ENCODE data around the gene NRXN3.
A peak's percentile ranks its signal among the peaks of the same experiment; 100 is the strongest.

The NRXN3 gene

GRCh38 chr14:79278798-79279644, 1108.8 kb downstream of the NRXN3 start:
- in situ Hi-C loops (cut with HindIII; ENCODE audit: low pct_ligation_motif_present, low pct_unique_long_range_greater_than_20kb, low sequenced_read_pairs): no loop called here
- DNase-seq: peak; percentile 86

DNA sequence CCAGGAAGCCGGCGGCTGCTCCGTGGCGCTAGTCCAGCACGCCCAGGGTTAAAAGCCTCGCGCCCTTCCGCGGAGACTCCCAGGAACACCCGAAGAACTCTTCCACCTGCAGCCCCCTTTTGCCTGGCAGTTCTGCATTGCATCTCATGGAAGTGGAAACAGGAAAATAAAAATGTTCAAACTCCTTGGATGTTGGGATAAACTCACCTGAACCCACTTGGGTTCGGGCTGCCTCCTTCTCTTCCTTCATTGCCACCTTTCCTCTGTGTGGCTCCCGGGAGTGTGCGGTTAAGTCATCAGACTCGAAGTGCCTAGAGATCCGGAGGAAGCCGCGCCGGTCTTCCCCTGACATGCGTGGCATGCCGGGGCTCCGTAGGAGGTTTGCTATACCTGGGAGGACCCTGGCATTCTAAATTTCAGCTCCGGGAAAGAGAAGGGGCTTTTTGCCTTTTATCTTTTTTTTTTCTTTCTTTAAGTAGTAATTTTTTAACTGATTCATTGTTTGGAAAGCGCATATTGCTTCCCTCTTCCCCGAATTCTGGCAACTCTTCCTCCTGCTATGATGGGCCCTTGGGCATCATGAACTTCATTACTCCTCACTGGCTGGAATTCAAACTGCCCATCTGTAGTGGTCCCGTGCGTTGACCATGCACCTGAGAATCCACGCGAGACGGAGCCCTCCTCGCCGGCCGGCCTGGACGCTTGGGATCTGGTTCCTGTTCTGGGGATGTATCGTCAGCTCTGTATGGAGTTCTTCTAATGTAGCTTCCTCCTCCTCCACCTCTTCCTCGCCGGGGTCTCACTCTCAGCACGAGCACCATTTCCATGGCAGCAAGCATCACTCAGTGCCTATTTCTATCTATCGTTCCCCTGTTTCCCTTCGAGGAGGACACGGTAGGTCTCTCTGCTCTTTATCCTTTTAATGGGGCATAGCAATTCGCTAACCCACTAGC, 1109.7 kb downstream of the NRXN3 start:
- peak; percentile 0 for DNase-seq
- in situ Hi-C loops (cut with HindIII; ENCODE audit: low pct_ligation_motif_present, low pct_unique_long_range_greater_than_20kb, low sequenced_read_pairs): no loop called here

DNA sequence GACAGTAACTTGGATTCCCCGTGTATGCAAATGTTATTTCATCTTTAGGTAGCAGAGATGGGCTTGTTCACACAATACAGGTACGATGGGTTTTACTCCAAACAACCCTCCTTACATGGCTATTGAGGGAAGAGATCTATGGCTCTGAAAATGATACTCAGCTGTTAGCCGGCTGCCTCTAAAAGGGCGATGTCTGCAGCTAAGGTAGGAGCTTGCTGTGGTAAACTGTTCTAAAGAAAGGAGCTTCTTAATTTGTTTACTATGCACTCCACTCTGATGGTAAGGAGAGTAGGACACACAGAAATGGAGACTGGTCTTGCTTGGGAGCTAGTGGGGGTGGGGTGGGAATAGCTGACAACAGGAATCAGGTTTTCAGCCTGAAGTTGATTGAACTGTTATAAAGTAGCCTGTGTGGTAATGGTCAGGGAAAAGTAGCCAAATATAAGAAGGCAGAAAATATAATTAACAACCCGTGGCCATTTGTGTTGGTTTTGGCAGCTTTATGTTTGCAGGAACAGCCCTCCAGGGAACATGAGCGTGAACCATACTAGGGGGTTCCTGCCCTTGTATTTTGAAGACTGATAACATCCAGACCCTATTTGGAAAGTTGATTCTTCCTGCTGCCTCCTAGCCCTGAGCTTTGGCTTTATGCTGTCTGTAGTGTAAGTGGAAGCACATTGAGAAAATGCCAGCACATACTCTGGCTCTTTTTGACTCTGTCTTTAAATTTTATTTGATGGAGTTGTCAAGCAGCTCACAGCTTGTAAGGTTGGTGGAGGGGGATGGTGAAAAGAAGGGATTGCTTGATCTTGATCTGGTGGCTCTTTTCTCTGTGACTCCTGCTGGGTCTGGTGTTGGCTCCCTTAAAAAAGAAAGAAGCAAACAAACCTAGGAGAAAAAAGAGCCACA, 1111.3 kb downstream of the NRXN3 start:
- no peak for DNase-seq
- in situ Hi-C loops (cut with HindIII; ENCODE audit: low pct_ligation_motif_present, low pct_unique_long_range_greater_than_20kb, low sequenced_read_pairs): no loop called here

- DNase-seq: no peak
- in situ Hi-C loops (cut with HindIII; ENCODE audit: low pct_ligation_motif_present, low pct_unique_long_range_greater_than_20kb, low sequenced_read_pairs): no loop called here
These were observed 1114.4 kb downstream of the NRXN3 start for GRCh38 chr14:79284621-79285020.

DNA sequence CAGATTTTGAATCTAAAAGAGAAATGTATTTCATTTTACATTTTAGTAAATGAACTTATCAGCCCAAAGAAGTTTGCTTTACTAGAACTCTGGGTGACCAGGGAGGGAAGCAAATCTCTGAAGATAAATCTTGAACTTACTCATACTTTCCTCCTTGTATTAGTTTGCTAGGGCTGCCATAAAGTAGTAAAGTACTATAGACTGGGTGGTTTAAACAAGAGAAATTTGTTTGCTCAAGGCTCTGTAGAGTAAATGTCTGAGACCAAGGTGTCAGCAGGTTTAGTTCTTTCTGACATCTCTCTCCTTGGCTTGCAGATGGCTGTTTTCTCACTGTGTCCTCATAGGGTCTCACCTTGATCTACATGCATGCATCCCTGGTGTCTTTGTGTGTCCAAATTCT, 1115.1 kb downstream of the NRXN3 start:
- DNase-seq: no peak
- in situ Hi-C loops (cut with HindIII; ENCODE audit: low pct_ligation_motif_present, low pct_unique_long_range_greater_than_20kb, low sequenced_read_pairs): no loop called here

GRCh38 chr14:79287976-79288375, 1117.8 kb downstream of the NRXN3 start:
- in situ Hi-C loops (cut with HindIII; ENCODE audit: low pct_ligation_motif_present, low pct_unique_long_range_greater_than_20kb, low sequenced_read_pairs): no loop called here
- DNase-seq: no peak

- DNase-seq: no peak
- in situ Hi-C loops (cut with HindIII; ENCODE audit: low pct_ligation_motif_present, low pct_unique_long_range_greater_than_20kb, low sequenced_read_pairs): no loop called here
These were observed 1123.5 kb downstream of the NRXN3 start for GRCh38 chr14:79293482-79294177.

- in situ Hi-C loops (cut with HindIII; ENCODE audit: low pct_ligation_motif_present, low pct_unique_long_range_greater_than_20kb, low sequenced_read_pairs): no loop called here
- no peak for DNase-seq
These were observed 1124.3 kb downstream of the NRXN3 start for GRCh38 chr14:79294499-79294898.

- no peak for DNase-seq
- in situ Hi-C loops (cut with HindIII; ENCODE audit: low pct_ligation_motif_present, low pct_unique_long_range_greater_than_20kb, low sequenced_read_pairs): no loop called here
These were observed 1125.2 kb downstream of the NRXN3 start for GRCh38 chr14:79295385-79295784.

DNA sequence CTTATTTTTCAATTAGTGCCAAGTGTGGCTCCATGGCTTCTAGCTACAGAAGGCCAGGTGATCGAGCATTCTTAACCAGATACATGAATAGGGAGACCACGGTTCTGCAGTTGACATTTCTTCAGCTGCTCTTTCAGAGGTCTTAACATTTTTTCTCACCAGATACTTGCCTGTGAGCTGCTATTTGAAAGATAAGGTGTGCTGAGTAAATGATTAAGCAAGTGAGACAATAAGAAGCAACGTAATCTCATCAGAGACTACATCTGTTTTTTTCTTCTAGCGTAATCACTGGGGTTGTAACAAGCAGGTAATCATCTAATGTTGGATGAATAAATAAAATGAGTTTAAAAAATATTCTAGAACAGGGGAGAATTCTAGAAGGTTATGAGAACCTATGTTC, 1128.2 kb downstream of the NRXN3 start:
- DNase-seq: no peak
- in situ Hi-C loops (cut with HindIII; ENCODE audit: low pct_ligation_motif_present, low pct_unique_long_range_greater_than_20kb, low sequenced_read_pairs): no loop called here

- in situ Hi-C loops (cut with HindIII; ENCODE audit: low pct_ligation_motif_present, low pct_unique_long_range_greater_than_20kb, low sequenced_read_pairs): no loop called here
- no peak for DNase-seq
These were observed 1129.0 kb downstream of the NRXN3 start for GRCh38 chr14:79299162-79299561.

DNA sequence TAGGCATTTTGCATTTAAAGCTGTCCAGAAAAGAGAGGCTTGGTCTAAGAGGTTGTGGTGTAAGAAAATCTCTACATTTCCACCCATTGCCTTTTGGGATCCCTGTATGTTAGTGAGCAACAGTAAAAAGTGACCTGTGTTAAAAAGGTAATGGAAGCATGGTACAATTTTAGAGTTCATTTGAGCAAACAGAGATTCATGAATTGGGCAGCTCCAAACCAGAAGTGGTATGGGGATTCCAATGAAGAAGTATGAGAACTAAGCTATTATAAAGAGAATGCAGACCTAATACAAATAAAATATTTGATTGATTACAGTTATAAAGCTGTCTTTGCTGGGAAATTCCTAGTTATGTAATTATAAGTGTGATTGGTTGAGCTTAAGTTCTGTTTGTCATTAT, 1134.1 kb downstream of the NRXN3 start:
- in situ Hi-C loops (cut with HindIII; ENCODE audit: low pct_ligation_motif_present, low pct_unique_long_range_greater_than_20kb, low sequenced_read_pairs): no loop called here
- no peak for DNase-seq

GRCh38 chr14:79306546-79306945, 1136.4 kb downstream of the NRXN3 start:
- DNase-seq: no peak
- in situ Hi-C loops (cut with HindIII; ENCODE audit: low pct_ligation_motif_present, low pct_unique_long_range_greater_than_20kb, low sequenced_read_pairs): no loop called here

- DNase-seq: no peak
- in situ Hi-C loops (cut with HindIII; ENCODE audit: low pct_ligation_motif_present, low pct_unique_long_range_greater_than_20kb, low sequenced_read_pairs): no loop called here
These were observed 1148.2 kb downstream of the NRXN3 start for GRCh38 chr14:79318371-79318770.

- in situ Hi-C loops (cut with HindIII; ENCODE audit: low pct_ligation_motif_present, low pct_unique_long_range_greater_than_20kb, low sequenced_read_pairs): no loop called here
- no peak for DNase-seq
These were observed 1150.4 kb downstream of the NRXN3 start for GRCh38 chr14:79320561-79320960.

GRCh38 chr14:79321070-79321469, 1150.9 kb downstream of the NRXN3 start:
- no peak for DNase-seq
- in situ Hi-C loops (cut with HindIII; ENCODE audit: low pct_ligation_motif_present, low pct_unique_long_range_greater_than_20kb, low sequenced_read_pairs): no loop called here

DNA sequence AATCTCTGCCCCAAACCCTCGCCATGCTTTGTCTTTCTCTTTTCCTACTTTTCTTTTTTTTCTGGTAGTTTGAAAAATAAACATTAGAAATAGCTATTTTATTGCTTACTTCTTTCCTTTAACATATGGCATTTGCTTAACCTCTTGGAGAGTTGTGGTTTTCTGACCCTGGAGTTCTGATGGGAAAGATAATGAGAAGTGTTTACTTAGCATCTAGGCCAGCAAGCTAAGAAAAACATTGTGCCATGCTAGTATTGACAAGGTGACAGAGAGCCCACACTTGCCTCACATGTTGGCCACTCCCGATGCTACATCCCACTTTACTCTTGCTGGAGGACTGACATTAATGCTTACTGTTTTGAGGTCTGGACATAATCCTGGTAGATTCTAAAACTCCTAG, 1154.9 kb downstream of the NRXN3 start:
- no peak for DNase-seq
- in situ Hi-C loops (cut with HindIII; ENCODE audit: low pct_ligation_motif_present, low pct_unique_long_range_greater_than_20kb, low sequenced_read_pairs): no loop called here

GRCh38 chr14:79325557-79325956, 1155.4 kb downstream of the NRXN3 start:
- in situ Hi-C loops (cut with HindIII; ENCODE audit: low pct_ligation_motif_present, low pct_unique_long_range_greater_than_20kb, low sequenced_read_pairs): no loop called here
- DNase-seq: no peak

Data from ACHN (cell line).